Loucy (cell line): ENCODE results near the gene LDHA.
"Not testable (repeated sequence)": the region's sequence is repeated elsewhere in the genome, so short reads cannot be mapped to it uniquely, and the experiment has no call there.

Source experiments
- CTCF ChIP-seq: fragments of 200-600 bp; sonication (generic); conservative IDR thresholded peaks from 2 replicates; pipeline ENCODE4 v1.5.1; 2014; ENCODE audit warnings: mild to moderate bottlenecking, antibody characterized with exemption, low read length
- EZH2phosphoT487 ChIP-seq: fragments of 200-600 bp; IDR thresholded peaks from 2 replicates; pipeline ENCODE4 v1.6.1; 2018; ENCODE audit warnings: antibody characterized with exemption, mild to moderate bottlenecking, moderate library complexity, borderline replicate concordance

GRCh38 chr11:18401077-18401476, 6.7 kb downstream of the LDHA start:
- TF ChIP-seq CTCF, EZH2phosphoT487: not testable (repeated sequence)
